Astrocyte (in vitro differentiated cells and primary cell): ENCODE data around the gene PNMA1. TPM values are rescaled to one million over a fixed set of nuclear protein-coding genes. Genes with fewer than 3 reads are reported as not detected.
A peak's percentile ranks its signal among the peaks of the same experiment; 100 is the strongest.

Experiments used
- DNase-seq: peaks from one replicate; pipeline ENCODE4 v3.0.0-alpha.2; 2010; ENCODE audit warnings: low read depth
- FAIRE-seq: peaks from 2 replicates; lab custom pipeline; 2011; peaks lifted over from hg19 to GRCh38; lab: Jason Lieb, UNC
- H2AFZ ChIP-seq: 2 replicates; pipeline ENCODE4 v1.6.0; 2012; ENCODE audit warnings: low read depth, low read length, inconsistent platforms
- H3K27ac ChIP-seq: 2 replicates; pipeline ENCODE4 v1.5.1; 2011; ENCODE audit warnings: low read depth, low read length, inconsistent platforms
- H3K27me3 ChIP-seq: 2 replicates; pipeline ENCODE4 v1.6.0; 2011; ENCODE audit warnings: low read length, inconsistent platforms; ENCODE audit not compliant: insufficient read depth
- H3K36me3 ChIP-seq: 2 replicates; pipeline ENCODE4 v1.5.1; 2011; ENCODE audit warnings: low read length, inconsistent platforms; ENCODE audit not compliant: insufficient read depth
- H3K4me1 ChIP-seq: 2 replicates; pipeline ENCODE4 v1.5.1; 2011; ENCODE audit warnings: low read length, inconsistent platforms; ENCODE audit not compliant: insufficient read depth
- H3K4me2 ChIP-seq: 2 replicates; pipeline ENCODE4 v1.6.0; 2012; ENCODE audit warnings: low read length, inconsistent platforms
- H3K4me3 ChIP-seq: 2 replicates; pipeline ENCODE4 v1.5.1; 2011; ENCODE audit warnings: low read depth, mild to moderate bottlenecking, low read length, inconsistent platforms; ENCODE audit not compliant: insufficient read depth
- H3K79me2 ChIP-seq: 2 replicates; pipeline ENCODE4 v1.6.0; 2012; ENCODE audit warnings: mild to moderate bottlenecking, low read length, inconsistent platforms; ENCODE audit not compliant: insufficient read depth
- H3K9ac ChIP-seq: 2 replicates; pipeline ENCODE4 v1.6.0; 2012; ENCODE audit warnings: mild to moderate bottlenecking, low read length, inconsistent platforms
- H3K9me3 ChIP-seq: 2 replicates; pipeline ENCODE4 v1.5.1; 2012; ENCODE audit warnings: low read depth, mild to moderate bottlenecking, low read length, inconsistent platforms; ENCODE audit not compliant: insufficient read depth
- H4K20me1 ChIP-seq: 2 replicates; pipeline ENCODE4 v1.6.0; 2012; ENCODE audit warnings: low read length, inconsistent platforms; ENCODE audit not compliant: insufficient read depth
- H3K27ac Mint-ChIP-seq: one replicate; pipeline ENCODE4 v1.8.0; 2021; ENCODE audit warnings: mild to moderate bottlenecking, mixed read lengths; ENCODE audit not compliant: unreplicated experiment
- H3K27me3 Mint-ChIP-seq: one replicate; pipeline ENCODE4 v1.8.0; 2021; ENCODE audit warnings: low read depth, mixed read lengths; ENCODE audit not compliant: unreplicated experiment
- H3K36me3 Mint-ChIP-seq: one replicate; pipeline ENCODE4 v1.8.0; 2021; ENCODE audit warnings: low read depth, mixed read lengths; ENCODE audit not compliant: unreplicated experiment
- H3K4me1 Mint-ChIP-seq: one replicate; pipeline ENCODE4 v1.8.0; 2021; ENCODE audit warnings: low read depth, mixed read lengths; ENCODE audit not compliant: unreplicated experiment
- H3K4me3 Mint-ChIP-seq: one replicate; pipeline ENCODE4 v1.8.0; 2021; ENCODE audit warnings: mild to moderate bottlenecking, moderate library complexity, mixed read lengths; ENCODE audit not compliant: unreplicated experiment
- H3K9me3 Mint-ChIP-seq: one replicate; pipeline ENCODE4 v1.8.0; 2021; ENCODE audit warnings: mild to moderate bottlenecking, mixed read lengths; ENCODE audit not compliant: unreplicated experiment
- CTCF ChIP-seq: IDR thresholded peaks from 2 replicates; pipeline ENCODE4 v1.5.1; 2011; ENCODE audit warnings: low read depth, mild to moderate bottlenecking, inconsistent platforms, low read length, moderate library complexity; ENCODE audit not compliant: insufficient read depth
- EZH2 ChIP-seq: IDR thresholded peaks from 2 replicates; pipeline ENCODE4 v1.6.1; 2012; ENCODE audit warnings: mild to moderate bottlenecking, low read length, inconsistent platforms; ENCODE audit not compliant: insufficient read depth
- total RNA-seq: library from RNA; stranded (reverse); gene quantifications from 2 replicates; pipeline ENCODE4 v1.2.1, GENCODE V29; 2021

The PNMA1 gene
- total RNA-seq, 1 donor from 2014 or later = 67.4 TPM

- peaks cover 47% of the 10 kb centered on the region for H3K79me2 ChIP-seq
- DNase-seq = no peak
- peaks cover 22% of the 10 kb centered on the region for H3K4me1 ChIP-seq
These were observed 16.9 kb upstream of the PNMA1 start for GRCh38 chr14:73731111-73731510.

GRCh38 chr14:73729556-73730265, 15.5 kb upstream of the PNMA1 start:
- peaks cover 42% of the 10 kb centered on the region for H3K79me2 ChIP-seq
- H4K20me1 ChIP-seq = peaks cover 54% of the 10 kb centered on the region
- no peaks in the 10 kb centered on the region for H3K9me3 Mint-ChIP-seq
- H3K36me3 ChIP-seq = peaks cover 31% of the 10 kb centered on the region
- H3K4me1 Mint-ChIP-seq = peaks cover 24% of the 10 kb centered on the region
- H2AFZ ChIP-seq = no peak overlapping the region
- no peak overlapping the region for H3K4me3 Mint-ChIP-seq
- H3K27ac Mint-ChIP-seq = no peak overlapping the region
- no peaks in the 10 kb centered on the region for H3K9me3 ChIP-seq
- H3K27ac ChIP-seq = no peak overlapping the region
- no peak overlapping the region for H3K4me2 ChIP-seq
- H3K4me3 ChIP-seq = no peak overlapping the region
- no peaks in the 10 kb centered on the region for H3K27me3 ChIP-seq
- TF ChIP-seq EZH2 = no peak
- TF ChIP-seq CTCF = no peak
- H3K4me1 ChIP-seq = peaks cover 36% of the 10 kb centered on the region
- DNase-seq = no peak
- no peaks in the 10 kb centered on the region for H3K27me3 Mint-ChIP-seq
- no peak overlapping the region for H3K9ac ChIP-seq
- H3K36me3 Mint-ChIP-seq = peaks cover 22% of the 10 kb centered on the region
- no peak for FAIRE-seq

More at GRCh38 chr14:73731111-73731510, 16.9 kb upstream of the PNMA1 start:
- Mint-ChIP-seq H3K9me3 (no peaks in the 10 kb centered on the region), H3K27ac (no peak overlapping the region), H3K36me3 (peaks cover 17% of the 10 kb centered on the region), H3K4me1 (peaks cover 14% of the 10 kb centered on the region), H3K27me3 (no peaks in the 10 kb centered on the region), H3K4me3 (no peak overlapping the region)
- Histone ChIP-seq H2AFZ (no peak overlapping the region), H3K9me3 (no peaks in the 10 kb centered on the region), H3K9ac (no peak overlapping the region), H3K4me2 (no peak overlapping the region), H3K27me3 (no peaks in the 10 kb centered on the region), H3K36me3 (peaks cover 39% of the 10 kb centered on the region), H3K4me3 (no peak overlapping the region), H3K27ac (no peak overlapping the region), H4K20me1 (peaks cover 55% of the 10 kb centered on the region)
- no peak for FAIRE-seq
- TF ChIP-seq CTCF (peak; percentile 4), EZH2 (no peak)

- H3K9me3 Mint-ChIP-seq = no peaks in the 10 kb centered on the region
- no peaks in the 10 kb centered on the region for H3K9me3 ChIP-seq
- no peak overlapping the region for H3K4me3 Mint-ChIP-seq
- H3K27ac ChIP-seq = no peak overlapping the region
- H4K20me1 ChIP-seq = peaks cover 47% of the 10 kb centered on the region
- peak overlapping the region; percentile 28 for H3K4me2 ChIP-seq
- no peaks in the 10 kb centered on the region for H3K27me3 ChIP-seq
- H2AFZ ChIP-seq = no peak overlapping the region
- H3K36me3 ChIP-seq = peaks cover 25% of the 10 kb centered on the region
- peaks cover 19% of the 10 kb centered on the region for H3K36me3 Mint-ChIP-seq
- peaks cover 33% of the 10 kb centered on the region for H3K4me1 Mint-ChIP-seq
- DNase-seq = no peak
- H3K79me2 ChIP-seq = peaks cover 35% of the 10 kb centered on the region
- H3K27ac Mint-ChIP-seq = peak overlapping the region; percentile 67
- peak overlapping the region; percentile 37 for H3K9ac ChIP-seq
- peak; percentile 66 for FAIRE-seq
- H3K4me3 ChIP-seq = no peak overlapping the region
- peak; percentile 95 for TF ChIP-seq CTCF
- TF ChIP-seq EZH2 = no peak
- H3K27me3 Mint-ChIP-seq = no peaks in the 10 kb centered on the region
- peaks cover 45% of the 10 kb centered on the region for H3K4me1 ChIP-seq
These were observed 14.6 kb upstream of the PNMA1 start for GRCh38 chr14:73728717-73729330.
